Activated T-helper 2 cell treated with anti-CD3 and anti-CD28 coated beads, Interferon-gamma antibody, Interleukin-2, Interleukin-4, amounts not matched to agents 10 μg/mL and 5 μg/mL and 100 μg/mL, durations not matched to agents 14 hours and 24 hours and 36 hours (primary cell): ENCODE results near the gene AGT. TPM values are rescaled to one million over a fixed set of nuclear protein-coding genes. Genes with fewer than 3 reads are reported as not detected.

Experiments
- DNase-seq: peaks from one replicate; pipeline ENCODE4 v3.0.0; 2021; ENCODE audit warnings: low spot score
- H3K27ac Mint-ChIP-seq: one replicate; pipeline ENCODE4 v1.8.0; 2021; ENCODE audit warnings: mixed read lengths
- H3K27me3 Mint-ChIP-seq: one replicate; pipeline ENCODE4 v1.8.0; 2021; ENCODE audit warnings: low read depth, mixed read lengths
- H3K36me3 Mint-ChIP-seq: one replicate; pipeline ENCODE4 v1.8.0; 2021; ENCODE audit warnings: low read depth, mixed read lengths
- H3K4me1 Mint-ChIP-seq: one replicate; pipeline ENCODE4 v1.8.0; 2021; ENCODE audit warnings: low read depth, mixed read lengths
- H3K4me3 Mint-ChIP-seq: one replicate; pipeline ENCODE4 v1.8.0; 2021; ENCODE audit warnings: low read depth, mild to moderate bottlenecking, moderate library complexity, mixed read lengths
- H3K9me3 Mint-ChIP-seq: one replicate; pipeline ENCODE4 v1.8.0; 2021; ENCODE audit warnings: mixed read lengths
- intact Hi-C: fragments of 100-400 bp; cut with micrococcal nuclease; formaldehyde crosslinking; loops from one replicate; pipeline ENCODE4 v1.15.1; 2023
- total RNA-seq: library from RNA; stranded (reverse); gene quantifications from 2 replicates; pipeline ENCODE4 v1.2.3, GENCODE V29; 2022

Gene AGT
- total RNA-seq = not detected in 2 replicates

GRCh38 chr1:230713915-230714764 lies at the start of gene AGT:
TSS of gene AGT (minus strand) at chr1:230714122. CDS start at chr1:230710823, 3,299 bp downstream.
- DNase-seq = no peak
- Mint-ChIP-seq H3K9me3 (peaks cover 4% of the 10 kb centered on the region), H3K27me3 (peaks cover 4% of the 10 kb centered on the region), H3K4me3 (no peak within 1 kb of the TSS), H3K36me3 (no peaks in the 10 kb centered on the region), H3K27ac (no peak within 1 kb of the TSS), H3K4me1 (no peaks in the 10 kb centered on the region)
- intact Hi-C loops = no loop called here

- no peak overlapping the region for H3K27ac Mint-ChIP-seq
- no peaks in the 10 kb centered on the region for H3K36me3 Mint-ChIP-seq
- peaks cover 2% of the 10 kb centered on the region for H3K27me3 Mint-ChIP-seq
- no peaks in the 10 kb centered on the region for H3K4me1 Mint-ChIP-seq
- no peak for DNase-seq
- no peaks in the 10 kb centered on the region for H3K9me3 Mint-ChIP-seq
- intact Hi-C loops = no loop called here
- no peak overlapping the region for H3K4me3 Mint-ChIP-seq
Measured at GRCh38 chr1:230761443-230762167, 47.7 kb upstream of the AGT start.

- H3K9me3 Mint-ChIP-seq = no peaks in the 10 kb centered on the region
- intact Hi-C loops = no loop called here
- no peaks in the 10 kb centered on the region for H3K36me3 Mint-ChIP-seq
- peaks cover 2% of the 10 kb centered on the region for H3K27me3 Mint-ChIP-seq
- no peaks in the 10 kb centered on the region for H3K4me1 Mint-ChIP-seq
- no peak overlapping the region for H3K27ac Mint-ChIP-seq
- no peak for DNase-seq
- H3K4me3 Mint-ChIP-seq = no peak overlapping the region
Measured at GRCh38 chr1:230760360-230760827, 46.5 kb upstream of the AGT start.

GRCh38 chr1:230759369-230760065 lies 45.6 kb upstream of the AGT start:
- Mint-ChIP-seq H3K36me3 (no peaks in the 10 kb centered on the region), H3K9me3 (no peaks in the 10 kb centered on the region), H3K4me1 (no peaks in the 10 kb centered on the region), H3K27ac (no peak overlapping the region), H3K4me3 (no peak overlapping the region), H3K27me3 (peaks cover under 1% of the 10 kb centered on the region)
- intact Hi-C loops = no loop called here
- DNase-seq = no peak

GRCh38 chr1:230758709-230759368 lies 44.9 kb upstream of the AGT start:
- no peaks in the 10 kb centered on the region for H3K27me3 Mint-ChIP-seq

GRCh38 chr1:230757856-230758708 lies 44.2 kb upstream of the AGT start:
- H3K27ac Mint-ChIP-seq = no peak overlapping the region
- no peaks in the 10 kb centered on the region for H3K36me3 Mint-ChIP-seq
- intact Hi-C loops = no loop called here
- H3K4me3 Mint-ChIP-seq = no peak overlapping the region
- no peaks in the 10 kb centered on the region for H3K9me3 Mint-ChIP-seq
- no peaks in the 10 kb centered on the region for H3K27me3 Mint-ChIP-seq
- no peak for DNase-seq
- peaks cover 5% of the 10 kb centered on the region for H3K4me1 Mint-ChIP-seq

More at GRCh38 chr1:230758709-230759368, 44.9 kb upstream of the AGT start:
- no peak for DNase-seq
- Mint-ChIP-seq H3K27ac (no peak overlapping the region), H3K4me1 (peaks cover 2% of the 10 kb centered on the region), H3K4me3 (no peak overlapping the region), H3K36me3 (no peaks in the 10 kb centered on the region), H3K9me3 (no peaks in the 10 kb centered on the region)
- intact Hi-C loops = no loop called here

- intact Hi-C loops = no loop called here
- H3K4me1 Mint-ChIP-seq = peaks cover 5% of the 10 kb centered on the region
- H3K4me3 Mint-ChIP-seq = no peak overlapping the region
- no peak for DNase-seq
- H3K9me3 Mint-ChIP-seq = no peaks in the 10 kb centered on the region
- H3K27ac Mint-ChIP-seq = no peak overlapping the region
- no peaks in the 10 kb centered on the region for H3K36me3 Mint-ChIP-seq
- no peaks in the 10 kb centered on the region for H3K27me3 Mint-ChIP-seq
Measured at GRCh38 chr1:230754796-230755195, 40.9 kb upstream of the AGT start.

GRCh38 chr1:230753586-230754251 lies 39.8 kb upstream of the AGT start:
- Mint-ChIP-seq H3K4me3 (peak overlapping the region; percentile 65), H3K27me3 (no peaks in the 10 kb centered on the region), H3K36me3 (no peaks in the 10 kb centered on the region), H3K9me3 (no peaks in the 10 kb centered on the region), H3K4me1 (peaks cover 5% of the 10 kb centered on the region), H3K27ac (no peak overlapping the region)
- intact Hi-C loops = no loop called here
- DNase-seq = peak; percentile 24

GRCh38 chr1:230753191-230753585 lies 39.3 kb upstream of the AGT start:
- H3K4me1 Mint-ChIP-seq = peaks cover 5% of the 10 kb centered on the region
- intact Hi-C loops = no loop called here
- H3K27me3 Mint-ChIP-seq = no peaks in the 10 kb centered on the region

GRCh38 chr1:230752407-230752806 lies 38.5 kb upstream of the AGT start:
- intact Hi-C loops = no loop called here
- no peak overlapping the region for H3K4me3 Mint-ChIP-seq
- H3K9me3 Mint-ChIP-seq = no peaks in the 10 kb centered on the region
- no peaks in the 10 kb centered on the region for H3K36me3 Mint-ChIP-seq
- no peaks in the 10 kb centered on the region for H3K27me3 Mint-ChIP-seq
- H3K27ac Mint-ChIP-seq = no peak overlapping the region
- no peak for DNase-seq
- peaks cover 5% of the 10 kb centered on the region for H3K4me1 Mint-ChIP-seq

More at GRCh38 chr1:230753191-230753585, 39.3 kb upstream of the AGT start:
- no peak for DNase-seq
- no peaks in the 10 kb centered on the region for H3K36me3 Mint-ChIP-seq
- no peak overlapping the region for H3K27ac Mint-ChIP-seq
- H3K9me3 Mint-ChIP-seq = no peaks in the 10 kb centered on the region
- H3K4me3 Mint-ChIP-seq = no peak overlapping the region

- no peak overlapping the region for H3K4me3 Mint-ChIP-seq
- no peaks in the 10 kb centered on the region for H3K27me3 Mint-ChIP-seq
- no peak for DNase-seq
- H3K27ac Mint-ChIP-seq = no peak overlapping the region
- no peaks in the 10 kb centered on the region for H3K36me3 Mint-ChIP-seq
- H3K4me1 Mint-ChIP-seq = peaks cover 5% of the 10 kb centered on the region
- intact Hi-C loops = no loop called here
- no peaks in the 10 kb centered on the region for H3K9me3 Mint-ChIP-seq
Measured at GRCh38 chr1:230750986-230751625, 37.2 kb upstream of the AGT start.
